H1 (cell line): ENCODE measurements around the gene PDCD5.

ENCODE experiments used
- CEBPB ChIP-seq: IDR thresholded peaks from 2 replicates; pipeline ENCODE4 v1.6.1; 2012; ENCODE audit warnings: low read depth, low read length
- CTCF ChIP-seq, 3 experiments: IDR thresholded peaks; 1 replicate in 2 of 3; 2 replicates in 1 of 3; pipeline versions ENCODE4 v1.5.1 to v1.6.1; 2011; ENCODE audit warnings: low read length in 3 of 3, mild to moderate bottlenecking in 3 of 3, inconsistent platforms in 2 of 3, low read depth in 1 of 3, moderate library complexity in 1 of 3; ENCODE audit not compliant: insufficient read depth in 1 of 3; ENCODE audit errors: control extremely low read depth in 1 of 3
- EZH2 ChIP-seq: fragments of 200-600 bp; sonication (generic); IDR thresholded peaks from 2 replicates; pipeline ENCODE4 v1.7.1; 2012; ENCODE audit warnings: low read depth, mild to moderate bottlenecking, moderate library complexity, low read length, inconsistent platforms; ENCODE audit not compliant: severe bottlenecking
- FOSL1 ChIP-seq: IDR thresholded peaks from 2 replicates; pipeline ENCODE4 v1.6.1; 2011; ENCODE audit warnings: mild to moderate bottlenecking, low read depth, low read length, moderate library complexity; ENCODE audit not compliant: insufficient read depth
- GABPA ChIP-seq: IDR thresholded peaks from 2 replicates; pipeline ENCODE4 v1.6.1; 2011; ENCODE audit warnings: mild to moderate bottlenecking, low read length, moderate library complexity, borderline replicate concordance; ENCODE audit not compliant: insufficient read depth
- MAX ChIP-seq: IDR thresholded peaks from 2 replicates; pipeline ENCODE4 v1.6.1; 2012; ENCODE audit warnings: inconsistent platforms
- NANOG ChIP-seq: IDR thresholded peaks from 2 replicates; pipeline ENCODE4 v1.6.1; 2011; ENCODE audit warnings: low read length, low read depth, mild to moderate bottlenecking, inconsistent platforms; ENCODE audit not compliant: insufficient read depth, poor library complexity, severe bottlenecking
- PHF8 ChIP-seq: fragments of 200-600 bp; sonication (generic); conservative IDR thresholded peaks from 2 replicates; pipeline ENCODE4 v1.7.1; 2012; ENCODE audit warnings: low read depth, mild to moderate bottlenecking, inconsistent platforms, low read length, moderate library complexity
- POLR2A ChIP-seq, 2 experiments: IDR thresholded peaks; 1 replicate in 1 of 2; 2 replicates in 1 of 2; pipeline ENCODE4 v1.6.1; 2011; ENCODE audit warnings: low read depth in 2 of 2, low read length in 2 of 2, mild to moderate bottlenecking in 2 of 2; ENCODE audit errors: control extremely low read depth in 1 of 2
- TBP ChIP-seq: IDR thresholded peaks from 2 replicates; pipeline ENCODE4 v1.6.1; 2011; ENCODE audit warnings: low read depth, low read length, improper control_type of control experiment
- YY1 ChIP-seq: IDR thresholded peaks from 2 replicates; pipeline ENCODE4 v1.6.1; 2011; ENCODE audit warnings: low read depth, mild to moderate bottlenecking, low read length

- no peak for TF ChIP-seq GABPA
- TF ChIP-seq CEBPB = no peak
- TF ChIP-seq POLR2A (IDR thresholded peaks at IDR 0.05; ENCODE audit: control extremely low read depth in 1 of 2, low read depth in 2 of 2, low read length in 2 of 2) = no peak
- TF ChIP-seq YY1 = no peak
- TF ChIP-seq EZH2 = no peak
- no peak for TF ChIP-seq NANOG
- TF ChIP-seq FOSL1 = no peak
- TF ChIP-seq CTCF (IDR thresholded peaks at IDR 0.05; ENCODE audit: control extremely low read depth in 1 of 3, insufficient read depth in 1 of 3, low read depth in 1 of 3, low read length in 3 of 3) = no peak
- TF ChIP-seq MAX = no peak
- TF ChIP-seq PHF8 = no peak
- TF ChIP-seq TBP = no peak
Observed at GRCh38 chr19:32550666-32551065, 30.3 kb upstream of the PDCD5 start.
